ENCODE measurements around the gene NPB.
A peak's percentile ranks its signal among the peaks of the same experiment; 100 is the strongest.

NPB gene

DNA sequence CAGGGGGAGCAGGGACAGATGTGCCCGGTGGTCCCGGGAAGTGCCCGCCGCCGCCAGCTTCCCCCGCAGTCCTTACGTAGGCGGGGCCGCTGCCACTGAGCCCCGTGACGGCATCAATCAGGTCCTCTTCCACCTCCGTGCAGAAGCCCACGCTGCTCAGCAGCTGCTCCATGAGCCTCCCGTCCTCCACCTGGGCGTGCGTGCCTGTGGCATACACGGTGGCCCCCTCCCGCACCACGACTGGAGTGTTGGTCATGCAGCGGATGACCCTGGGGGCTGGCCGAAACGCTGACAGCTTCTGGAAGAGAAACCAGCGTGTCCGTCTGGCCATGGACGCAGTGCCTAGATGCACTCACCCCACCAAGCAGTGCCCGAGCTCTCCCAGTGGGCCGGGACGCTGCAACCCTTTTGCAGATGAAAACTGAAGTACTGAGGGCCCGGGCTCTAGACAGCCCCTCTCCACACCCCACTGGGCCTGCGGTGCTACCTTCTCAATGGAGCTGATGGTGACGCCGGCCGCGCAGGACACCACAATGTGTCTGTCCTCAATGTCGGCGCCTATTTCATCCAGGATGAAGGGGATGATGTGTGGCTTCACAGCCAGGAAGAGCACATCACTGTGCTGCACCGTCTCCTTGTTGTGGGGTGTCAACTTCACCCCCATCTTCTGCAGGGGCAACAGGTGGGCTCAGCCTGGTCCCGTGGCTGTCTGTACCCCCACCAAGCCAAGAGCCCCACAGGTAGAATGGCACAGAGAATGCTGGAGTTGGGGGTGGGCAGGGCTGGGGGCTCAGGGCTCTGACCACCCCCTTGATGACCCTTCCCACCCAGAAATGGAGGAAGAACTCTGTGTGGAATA, 33.0 kb downstream of the NPB start:
- peak in 1 of 56 donors; percentile 24 for DNase-seq

- no peak for DNase-seq
Observed at GRCh38 chr17:81935709-81936084, 33.7 kb downstream of the NPB start.

GRCh38 chr17:81939218-81939617, 37.2 kb downstream of the NPB start:
- DNase-seq = no peak

- peak in 41 of 56 donors; percentile 7 to 78 (median 42) for DNase-seq
Observed at GRCh38 chr17:81939881-81940385, 37.9 kb downstream of the NPB start.

- no peak for DNase-seq
Observed at GRCh38 chr17:81940538-81941483, 38.8 kb downstream of the NPB start.

DNA sequence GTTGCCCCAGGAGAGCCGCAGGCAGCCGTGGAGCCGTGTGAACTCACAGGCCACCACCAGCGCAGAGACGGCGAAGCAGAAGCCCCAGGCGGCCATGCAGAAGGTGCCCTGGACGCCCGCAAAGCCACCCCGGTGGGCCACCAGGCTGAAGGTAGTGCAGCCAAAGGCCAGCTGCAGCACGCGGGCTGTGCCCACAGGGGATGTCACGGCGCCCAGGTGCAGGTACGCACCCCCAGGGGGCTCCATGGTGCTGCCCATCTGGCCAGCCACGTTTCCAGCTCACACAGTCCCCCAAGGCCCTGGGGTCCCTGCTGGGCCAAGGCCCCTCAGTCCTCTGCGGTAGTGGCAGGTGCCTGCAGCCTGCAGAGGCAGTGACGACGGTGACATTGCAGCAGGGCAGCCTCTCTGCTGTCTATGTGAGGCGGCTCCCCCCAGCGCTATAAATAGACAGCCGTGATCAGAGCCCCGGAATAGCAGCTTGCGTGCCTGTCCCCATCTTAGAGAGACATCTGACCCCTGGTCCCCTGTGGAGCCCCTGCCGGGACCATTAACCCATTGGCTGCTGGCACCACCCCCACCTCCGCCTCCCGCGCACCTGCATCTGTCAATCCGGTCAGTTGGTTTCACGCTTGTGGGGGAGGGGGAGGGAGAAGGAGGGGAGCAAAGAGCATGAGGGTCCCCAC, 39.6 kb downstream of the NPB start:
- DNase-seq = peak in 22 of 56 donors; percentile 5 to 68 (median 34)

- no peak for DNase-seq
Observed at GRCh38 chr17:81942167-81942553, 40.1 kb downstream of the NPB start.

- DNase-seq = no peak
Observed at GRCh38 chr17:81944858-81945257, 42.8 kb downstream of the NPB start.

GRCh38 chr17:81947189-81947588, 45.2 kb downstream of the NPB start, which contains the start of gene MYADML2:
Gene MYADML2, minus strand, starts transcription at chr17:81947233. Its CDS starts 5,492 bp downstream, at chr17:81941741.
- no peak for DNase-seq

- DNase-seq = no peak
Observed at GRCh38 chr17:81948635-81949378, 46.8 kb downstream of the NPB start.

- no peak for DNase-seq
Observed at GRCh38 chr17:81950501-81950900, 48.5 kb downstream of the NPB start.

- no peak for DNase-seq
Observed at GRCh38 chr17:81951785-81952684, 50.0 kb downstream of the NPB start.
